HG03469 (cell line): Measurements from ENCODE around the gene SETD3.

Experiments used
- ATAC-seq: cut with Tn5 transposase; IDR thresholded peaks from one replicate; pipeline ENCODE4 v1.9.1; 2021; ENCODE audit warnings: mild to moderate bottlenecking, moderate library complexity, moderate number of reproducible peaks; ENCODE audit not compliant: unreplicated experiment

SETD3 gene

DNA sequence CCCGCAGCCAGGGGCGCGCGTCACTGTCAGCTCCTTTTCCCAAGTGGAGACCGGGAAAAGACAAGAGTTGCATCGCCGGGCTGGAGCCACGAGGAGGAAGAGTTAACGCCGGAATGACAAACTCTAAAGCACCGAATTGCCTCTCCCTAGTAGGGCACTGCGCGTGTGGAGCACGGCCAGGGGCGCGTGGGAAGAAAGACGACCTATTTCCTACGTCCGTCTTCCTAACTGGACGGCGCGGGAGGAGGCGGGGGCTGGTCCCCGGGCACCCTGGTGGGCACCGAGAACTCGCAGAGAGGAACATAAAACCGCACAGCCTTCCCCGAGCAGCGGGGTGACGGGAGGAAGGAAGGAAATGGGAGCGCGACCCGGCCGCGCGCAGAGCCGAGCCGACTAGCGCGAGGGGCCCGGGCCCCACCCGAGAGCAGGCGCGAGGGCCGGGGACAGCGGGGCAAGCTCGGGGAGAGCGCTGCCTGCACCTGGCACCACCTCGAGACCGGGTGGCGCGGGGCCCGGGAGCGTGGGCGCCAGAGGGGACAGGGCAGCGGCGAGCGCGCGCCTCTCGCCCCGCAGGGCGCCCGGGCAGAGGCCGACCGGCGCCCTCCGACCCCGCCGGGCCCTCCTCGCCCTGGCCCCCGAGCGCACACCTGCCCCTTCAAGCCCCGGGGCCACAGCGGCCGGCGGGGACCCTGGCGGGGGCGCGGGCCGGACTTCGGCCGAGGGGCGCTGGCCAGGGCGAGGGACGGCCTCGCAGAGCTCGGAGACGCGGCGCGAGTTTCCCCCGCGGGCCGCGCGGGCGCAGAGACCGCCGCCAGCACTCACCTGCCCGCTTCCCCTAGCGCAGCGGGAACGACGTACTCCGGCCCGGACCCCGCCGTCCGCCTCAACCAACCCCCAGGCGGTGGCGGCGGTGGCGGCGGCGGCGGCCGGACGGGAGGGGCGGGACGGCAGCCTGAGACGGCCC lies at the start of gene SETD3:
TSS of gene SETD3 (minus strand) at position 954 of the 964 bp plus-strand sequence. CDS start 15,054 bp downstream, outside the sequence.
- ATAC-seq, result no peak

DNA sequence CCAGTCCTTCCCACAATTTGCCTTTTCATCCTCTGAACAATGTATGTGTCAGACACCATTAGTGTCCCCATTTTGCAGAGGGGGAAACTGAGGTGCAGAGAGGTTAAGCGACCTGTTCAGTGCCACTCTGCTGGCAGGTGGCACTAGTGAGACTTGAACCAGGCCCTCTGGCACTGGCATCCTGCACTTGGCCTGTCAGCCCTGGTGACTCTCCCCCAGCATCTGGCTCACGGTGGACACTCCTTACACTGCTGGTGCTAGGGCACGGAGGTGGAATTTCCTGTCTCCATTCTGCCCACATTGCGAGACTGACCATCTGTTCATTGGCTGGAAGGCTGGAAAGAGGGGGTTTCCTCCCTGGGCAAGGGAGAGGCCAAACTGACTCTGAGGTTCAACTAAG lies 49.2 kb upstream of the SETD3 start:
- no peak for ATAC-seq

DNA sequence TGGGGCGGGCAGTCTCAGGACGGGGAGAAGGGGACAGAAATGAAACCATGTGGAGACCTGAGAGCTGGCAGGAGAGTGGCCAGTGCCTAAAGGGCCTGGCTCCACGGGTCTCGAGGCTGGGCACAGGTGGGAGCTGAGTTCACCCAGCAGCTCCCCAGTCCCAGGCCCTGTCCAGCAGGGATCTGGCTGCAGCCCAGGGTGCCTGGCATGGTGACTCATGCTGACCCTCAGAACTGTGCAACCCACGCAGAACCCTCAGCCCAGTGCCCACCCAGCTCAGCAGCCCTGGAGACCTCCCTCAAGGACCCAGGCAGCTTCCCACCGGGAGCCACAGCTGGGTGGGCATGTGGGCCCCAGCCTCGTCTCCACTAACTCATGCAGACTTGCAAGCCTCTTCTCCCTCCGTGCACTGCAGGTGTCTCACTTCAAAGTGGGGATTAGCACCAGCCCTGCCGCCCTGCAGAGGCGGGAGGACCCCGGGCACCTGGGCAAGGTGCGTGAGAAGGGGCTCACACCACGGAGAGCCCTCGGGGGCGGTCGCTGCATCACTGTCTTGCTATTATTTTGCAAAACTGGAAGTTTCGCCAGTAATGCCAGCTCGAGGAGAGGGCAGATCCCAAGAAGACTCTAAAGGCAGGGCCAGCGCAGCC lies 46.9 kb upstream of the SETD3 start:
- ATAC-seq, result no peak

DNA sequence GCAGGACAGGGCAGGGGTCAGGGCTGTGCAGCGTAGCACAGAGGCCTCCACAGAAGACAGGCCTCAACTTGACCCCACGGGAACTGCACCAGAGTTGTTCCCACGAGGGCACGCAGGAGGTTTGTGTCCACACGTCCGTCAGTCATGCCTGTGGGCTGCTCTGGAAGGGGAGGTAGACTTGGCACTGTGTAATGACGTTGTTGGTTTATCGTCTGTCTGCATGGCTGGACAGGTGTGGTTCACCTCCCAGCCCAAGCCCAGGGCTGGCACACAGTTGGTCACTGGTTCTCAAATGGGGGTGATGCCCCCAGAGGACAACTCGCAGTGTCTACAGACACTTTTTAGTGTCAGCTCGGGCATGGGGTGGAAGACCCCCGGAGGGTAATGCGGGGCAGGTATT lies 46.4 kb upstream of the SETD3 start:
- no peak for ATAC-seq

DNA sequence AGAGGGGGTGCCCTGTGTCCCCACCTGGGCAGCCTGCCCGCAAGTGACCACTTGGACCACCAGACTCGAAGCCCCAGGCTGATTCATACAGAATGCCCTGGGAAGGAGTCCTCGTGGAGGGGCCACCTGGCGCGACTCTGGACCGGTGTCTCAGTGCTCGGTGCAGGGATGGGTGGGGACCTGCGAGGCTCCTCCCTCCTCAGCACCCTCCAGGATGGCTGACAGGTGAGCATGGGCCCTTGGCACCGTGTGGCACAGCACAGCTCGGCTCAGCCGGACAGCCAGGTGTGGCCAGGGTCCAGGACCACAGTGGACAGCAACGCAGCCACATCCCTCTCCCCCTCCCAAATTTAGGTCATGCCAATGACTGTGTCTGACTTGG lies 45.0 kb upstream of the SETD3 start:
- no peak for ATAC-seq

DNA sequence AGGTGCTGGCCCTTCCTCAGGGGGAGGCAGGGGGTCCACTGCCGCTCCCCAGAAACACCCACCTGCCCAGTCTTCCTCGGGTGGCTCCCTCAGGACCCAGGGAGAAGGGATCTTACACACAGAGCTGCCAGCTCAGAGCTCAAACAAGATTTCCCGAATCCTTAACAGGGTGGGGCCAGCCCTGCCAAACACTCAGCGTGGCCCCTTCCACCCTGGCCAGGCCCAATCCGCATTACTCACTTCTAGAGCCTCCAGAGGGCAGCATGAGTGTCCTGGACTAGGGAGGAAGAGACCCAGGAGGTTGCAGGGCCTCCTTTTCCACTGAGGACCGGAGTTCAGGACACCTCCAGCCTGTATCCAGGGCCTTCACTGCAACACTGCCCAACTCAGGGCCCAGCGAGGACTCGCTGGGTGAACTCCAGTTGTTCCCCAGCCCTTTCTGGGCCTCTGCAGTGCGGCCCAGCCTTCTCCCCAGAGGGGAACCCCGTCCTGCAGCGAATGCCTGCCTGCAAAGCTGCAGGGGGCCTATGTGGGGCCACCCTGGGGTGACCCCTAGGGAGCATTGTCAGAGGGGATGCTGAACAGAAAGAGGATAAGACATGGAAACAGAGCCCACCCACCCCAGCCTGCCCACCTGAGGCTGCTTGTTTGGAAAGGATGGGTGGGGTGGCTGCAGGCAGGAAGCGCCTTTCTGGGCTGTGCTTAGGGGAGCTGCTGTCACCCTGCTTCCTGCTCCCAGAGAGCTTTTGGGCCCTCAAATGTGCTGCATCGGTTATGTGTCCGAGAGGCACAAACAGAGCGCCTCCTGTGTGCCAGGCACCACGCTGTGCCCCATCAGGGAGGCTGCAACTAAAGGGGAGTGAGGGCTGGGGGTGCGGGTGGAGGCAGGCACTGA lies 44.4 kb upstream of the SETD3 start:
- no peak for ATAC-seq

DNA sequence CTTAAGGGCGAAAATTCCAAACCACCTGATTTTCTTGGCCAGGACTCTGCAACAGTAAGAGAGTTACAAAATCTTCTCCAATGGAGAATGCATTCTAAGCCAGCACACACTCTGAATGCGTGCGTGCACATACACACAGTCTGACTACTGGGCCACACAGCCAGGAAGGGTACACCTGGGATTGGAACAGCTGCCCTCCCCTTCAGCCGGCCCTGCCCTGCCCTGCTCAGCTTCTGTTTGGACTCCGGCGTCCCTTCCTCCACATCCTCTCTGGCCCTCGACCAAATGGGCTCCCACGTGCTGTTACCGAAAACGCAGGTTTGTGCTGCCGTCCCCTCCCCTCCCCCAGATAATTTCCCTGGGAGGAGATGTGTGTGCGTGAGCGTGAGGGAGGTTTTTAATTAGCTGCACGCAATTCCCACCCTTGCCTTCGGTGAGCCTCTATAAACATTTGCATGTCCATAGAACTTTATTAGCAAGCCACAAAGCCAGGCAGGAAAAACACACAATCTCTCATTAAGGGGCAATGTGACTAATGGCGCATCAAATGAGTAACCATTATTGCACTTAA lies 43.5 kb upstream of the SETD3 start:
- ATAC-seq, result no peak

DNA sequence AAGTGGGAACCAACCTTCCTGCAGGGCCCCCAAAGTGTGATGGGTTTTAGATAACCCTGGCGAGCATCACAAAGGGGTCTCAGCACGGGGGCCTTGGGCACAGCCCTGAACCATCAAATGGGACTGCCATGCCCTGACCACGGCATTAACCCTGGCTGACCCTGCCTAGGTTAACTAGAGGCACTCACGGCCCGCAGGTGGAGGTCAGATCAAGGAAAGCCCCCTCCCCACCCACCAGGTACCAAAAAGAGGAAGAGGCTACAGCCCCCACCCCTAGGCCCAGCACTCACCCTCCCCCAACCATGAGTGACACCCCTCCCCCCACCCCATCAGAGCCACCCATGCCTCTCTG lies 43.0 kb upstream of the SETD3 start:
- ATAC-seq, result no peak

DNA sequence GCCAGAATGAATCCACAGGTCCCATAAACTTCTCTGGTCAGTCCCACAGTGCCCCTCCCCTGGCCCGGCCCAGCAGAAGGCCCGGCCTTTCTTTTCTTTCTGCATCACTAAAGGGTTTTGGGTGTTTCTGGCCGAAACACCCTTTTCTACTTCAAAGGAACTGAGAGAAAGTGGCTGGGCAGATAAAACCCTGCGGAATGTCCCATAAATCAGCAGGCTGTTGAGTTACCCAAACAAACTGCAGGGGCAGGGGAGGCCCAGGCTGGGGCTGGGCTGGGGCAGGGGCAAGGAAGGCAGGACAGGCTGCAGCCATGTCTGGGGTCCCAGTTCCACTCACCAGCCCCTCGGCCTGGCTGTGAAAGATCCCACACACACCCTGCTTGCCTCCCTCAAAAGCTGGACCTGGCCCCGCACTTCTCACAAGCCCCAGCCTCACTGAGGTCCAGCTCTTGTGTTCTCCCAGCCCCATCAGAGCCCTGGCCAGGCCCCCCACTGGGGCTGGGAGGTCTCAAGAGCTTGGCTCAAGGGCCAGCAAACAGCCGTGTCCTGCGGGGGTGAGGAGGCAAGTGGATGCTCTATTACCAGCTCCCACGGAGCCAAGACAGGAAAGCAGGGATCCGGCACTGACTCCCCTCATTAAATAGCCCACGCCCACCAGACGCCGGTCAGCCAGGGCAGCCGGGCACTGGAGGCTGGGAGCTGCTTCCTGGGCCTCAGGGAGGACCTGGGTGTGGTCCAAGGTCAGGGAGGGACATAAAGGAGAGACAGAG lies 42.5 kb upstream of the SETD3 start:
- ATAC-seq, result no peak

DNA sequence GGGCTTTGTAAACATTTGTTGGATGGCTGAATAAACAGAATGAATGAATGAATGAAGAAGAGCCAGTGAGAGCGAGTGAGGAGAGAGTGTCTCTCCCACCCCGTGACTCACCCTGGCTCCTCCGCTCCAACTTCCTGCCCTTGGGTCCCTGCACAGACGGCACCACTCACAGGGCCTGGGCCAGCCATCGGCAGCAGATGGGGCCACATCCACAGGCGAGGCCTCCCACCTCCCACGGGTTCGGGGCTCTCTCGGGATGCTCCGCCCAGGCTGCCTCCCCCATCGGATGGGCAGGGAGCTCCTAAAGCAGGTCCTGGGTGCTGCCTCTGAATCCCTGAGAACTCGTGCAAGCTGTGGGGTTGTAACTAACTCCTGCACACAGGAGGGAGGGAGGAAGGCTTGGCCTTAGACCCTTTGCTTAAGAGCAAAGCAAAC lies 41.8 kb upstream of the SETD3 start:
- no peak for ATAC-seq

DNA sequence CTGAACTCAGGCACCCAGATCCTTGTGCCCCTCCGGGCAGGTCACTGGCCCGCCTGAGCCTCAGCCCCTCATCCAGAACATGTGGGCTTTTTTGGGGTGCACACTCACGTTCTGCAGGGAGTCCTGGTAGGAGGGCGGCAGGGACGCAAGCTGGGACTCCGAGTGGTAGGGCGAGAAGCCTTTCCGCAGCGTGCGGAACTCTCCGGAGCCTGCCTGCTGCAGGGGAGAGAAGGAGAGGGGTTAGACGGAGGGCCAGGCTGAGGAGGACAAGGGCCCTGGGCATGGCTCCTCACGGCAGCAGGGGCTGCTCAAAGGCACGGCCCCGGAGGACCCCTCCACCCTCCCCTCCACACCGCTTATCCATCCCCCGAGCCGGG lies 41.4 kb upstream of the SETD3 start:
- ATAC-seq, result no peak

DNA sequence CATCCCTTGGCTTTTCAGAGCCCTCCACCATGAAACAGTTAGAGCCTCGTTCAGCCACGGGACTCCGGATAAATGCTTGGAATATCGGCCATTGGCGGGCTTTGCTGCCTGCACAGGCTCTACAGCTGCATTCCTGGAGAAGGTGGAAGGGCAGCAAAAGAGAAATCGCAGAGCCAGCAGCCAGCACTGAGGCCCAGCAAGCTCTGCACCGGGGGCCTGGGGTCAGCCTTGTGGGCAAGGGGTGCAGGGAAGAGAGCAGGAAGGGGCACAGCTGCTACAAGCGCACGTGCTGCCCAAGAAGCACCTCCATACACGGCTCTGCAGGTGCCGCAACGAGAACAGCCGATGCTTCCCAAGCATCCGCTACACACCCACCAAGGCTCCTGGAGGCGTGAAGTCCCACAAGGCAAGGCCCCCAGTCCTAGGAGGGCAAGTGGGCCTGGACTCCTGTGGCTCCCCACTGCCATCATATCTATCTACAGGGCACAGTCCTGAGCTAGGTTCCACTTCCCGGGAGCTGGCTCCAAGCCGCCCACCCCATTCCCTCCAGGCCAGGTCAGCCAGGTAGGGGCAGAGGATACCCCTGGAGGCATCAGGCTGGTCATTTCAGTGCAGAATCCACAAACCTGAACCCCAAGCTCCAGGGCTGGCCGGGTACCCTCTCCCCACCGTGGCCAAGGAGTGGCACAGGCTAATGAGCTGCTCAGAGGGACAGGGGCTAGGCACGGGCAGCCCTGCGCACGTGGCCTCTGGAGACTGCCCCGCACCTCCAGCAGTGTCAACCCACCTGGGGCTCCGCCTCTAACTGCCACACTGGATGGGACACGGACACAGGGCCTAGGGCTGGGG lies 40.7 kb upstream of the SETD3 start:
- no peak for ATAC-seq

DNA sequence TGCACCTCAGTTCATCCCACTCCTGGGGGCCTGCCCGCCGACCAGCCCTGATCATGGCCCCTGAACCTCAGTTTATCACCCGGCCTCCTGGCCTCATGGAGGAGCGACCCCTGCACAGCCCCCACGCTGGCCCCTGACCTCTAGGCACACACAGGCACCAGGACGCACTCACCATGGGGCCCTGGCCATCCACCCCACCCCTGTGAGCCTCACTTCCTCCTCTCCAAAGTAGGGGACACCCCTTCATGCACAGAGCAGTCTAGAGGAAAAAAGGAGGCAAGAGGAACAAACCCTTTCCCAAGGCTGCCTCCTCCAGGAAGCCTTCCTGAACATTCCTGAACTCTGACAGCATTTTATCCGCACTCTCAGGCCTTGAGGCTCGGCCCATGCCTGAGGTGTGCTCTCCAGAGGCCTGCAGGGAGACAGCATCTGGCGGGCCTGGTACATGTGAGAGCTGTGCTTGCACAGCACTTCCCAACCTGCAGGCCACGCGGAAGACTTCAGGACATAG lies 40.0 kb upstream of the SETD3 start:
- ATAC-seq, result no peak

DNA sequence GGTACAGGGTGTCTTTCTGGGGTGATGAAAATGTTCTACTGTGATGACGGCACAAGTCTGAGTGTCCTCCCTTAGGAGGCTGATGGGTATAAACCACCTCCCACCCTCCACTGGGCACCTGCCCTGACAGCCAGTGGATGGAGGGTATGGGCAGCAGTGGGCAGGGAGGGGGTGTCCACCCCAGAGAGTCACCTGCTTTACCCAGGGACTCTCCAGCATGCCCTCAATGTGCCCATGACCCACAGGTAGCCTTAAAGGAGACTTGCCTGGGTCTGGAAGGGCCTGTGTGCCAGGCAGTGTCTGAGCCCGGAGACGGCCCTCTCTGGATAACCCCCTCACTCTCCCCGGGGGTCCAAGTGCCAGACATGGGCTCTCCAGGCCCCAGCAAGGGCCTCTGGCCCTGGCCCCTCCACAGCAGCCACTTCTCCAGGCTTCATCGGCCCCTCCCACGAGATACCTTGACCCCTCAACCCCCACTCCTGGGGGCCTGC lies 39.3 kb upstream of the SETD3 start:
- ATAC-seq, result no peak

DNA sequence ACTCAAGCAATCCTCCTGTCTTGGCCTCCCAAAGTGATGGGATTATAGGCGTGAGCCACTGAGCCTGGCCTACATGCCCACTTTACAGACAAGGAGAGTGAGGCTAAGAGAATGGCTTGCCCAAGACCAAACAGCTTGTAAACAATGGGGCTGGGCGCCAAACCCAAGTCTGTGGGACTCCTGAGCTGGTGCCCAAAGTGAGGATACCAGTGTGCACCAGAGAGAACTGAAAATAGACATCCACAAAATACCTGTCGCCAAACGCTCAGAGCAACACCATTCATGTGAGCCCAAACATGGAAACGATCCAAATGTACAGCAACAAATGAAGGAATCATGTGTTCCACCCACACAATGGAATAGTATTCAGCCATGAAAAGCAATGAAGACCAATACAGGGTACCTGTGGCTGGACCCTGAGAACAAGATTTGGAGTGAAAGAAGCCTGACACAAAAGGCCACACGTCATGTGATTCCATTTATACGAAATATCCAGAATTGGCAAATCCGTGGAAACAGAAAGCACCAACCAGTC lies 38.8 kb upstream of the SETD3 start:
- no peak for ATAC-seq

DNA sequence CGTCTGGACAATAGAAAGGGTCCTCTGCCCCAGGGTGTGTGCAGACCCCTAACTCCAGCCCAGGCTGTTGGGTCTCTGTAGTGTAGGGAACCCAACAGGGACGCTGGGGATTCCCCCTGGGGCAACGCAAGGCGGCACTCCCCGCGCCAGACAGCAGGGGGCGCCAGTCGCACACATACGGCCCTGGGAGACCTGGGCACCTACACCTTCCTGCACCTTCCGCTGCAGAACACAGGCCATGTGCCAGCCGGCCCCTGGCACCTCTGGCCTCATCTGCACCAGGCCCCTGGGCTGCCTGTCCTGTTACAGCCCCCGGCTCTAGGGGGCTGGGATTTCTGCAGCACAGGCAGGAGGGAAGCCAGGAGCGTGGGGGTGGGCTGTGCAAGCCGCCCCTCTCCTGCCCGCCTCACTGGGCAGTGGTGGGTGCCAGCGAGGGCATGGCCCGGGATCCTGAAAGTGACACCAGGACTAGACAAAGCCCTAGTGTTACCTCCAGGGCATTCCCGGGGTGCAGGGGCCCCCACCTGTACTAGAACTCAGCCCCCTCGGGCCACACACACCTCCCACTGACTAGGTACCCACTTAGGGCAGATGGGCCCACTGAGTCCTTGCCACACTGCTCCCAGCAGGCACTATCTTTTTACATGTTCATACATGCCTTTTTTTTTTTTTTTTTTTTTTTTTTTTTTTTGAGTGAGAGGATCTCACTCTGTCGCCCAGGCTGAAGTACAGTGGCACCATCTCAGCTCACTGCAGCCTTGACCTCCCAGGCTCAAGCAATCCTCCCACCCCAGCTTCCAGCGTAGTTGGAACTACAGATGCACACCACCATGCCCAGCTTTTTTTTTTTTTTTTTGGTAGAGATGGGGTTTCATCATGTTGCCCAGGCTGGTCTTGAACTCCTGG lies 38.0 kb upstream of the SETD3 start:
- no peak for ATAC-seq

DNA sequence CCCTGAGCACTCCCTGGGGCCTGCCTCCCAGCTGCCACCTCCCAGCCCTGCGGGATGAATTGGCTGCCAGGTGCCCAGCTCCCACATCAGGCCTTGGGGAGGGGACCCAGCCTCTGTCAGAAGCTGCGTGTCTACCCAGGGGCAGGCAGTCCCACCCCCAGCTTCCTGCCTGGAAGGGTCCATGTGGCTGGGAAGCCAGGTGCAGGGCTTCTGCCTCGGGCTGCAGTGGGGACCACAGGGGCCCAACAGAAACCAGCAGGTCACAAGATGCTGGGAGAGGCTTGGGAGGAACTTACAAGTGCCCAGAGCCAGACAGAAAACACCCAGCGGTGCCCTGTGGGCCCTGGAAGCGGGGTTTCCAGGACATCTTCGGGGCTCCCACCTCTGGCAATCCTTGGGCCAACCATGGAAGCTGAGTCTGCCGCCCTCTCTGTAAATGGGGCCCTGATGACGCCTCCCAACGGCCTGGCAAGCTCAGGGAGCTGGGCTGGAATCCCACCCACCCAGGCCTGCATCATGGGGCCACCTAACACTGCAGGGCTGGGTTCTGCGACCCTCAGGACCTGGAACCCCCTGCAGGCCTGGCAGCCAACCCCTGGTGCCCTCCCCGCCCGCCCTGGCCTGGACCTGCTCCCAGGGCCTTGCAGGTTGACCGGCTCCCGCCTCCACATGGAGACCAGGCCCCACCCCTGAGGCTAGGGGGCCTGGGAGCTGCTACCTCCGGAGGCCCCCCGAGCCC lies 37.2 kb upstream of the SETD3 start:
- no peak for ATAC-seq
